ENCODE measurements around the gene USP4.
"Not testable (repeated sequence)": the region's sequence is repeated elsewhere in the genome, so short reads cannot be mapped to it uniquely, and the experiment has no call there.

Gene USP4

GRCh38 chr3:49359623-49360022 lies 19.8 kb upstream of the USP4 start:
- ChIA-PET POLR2A (ENCODE audit: low non-redundant PET) (no interaction called here), CTCF (no interaction called here)
- no peak for DNase-seq (ENCODE audit: low spot score)
- H3K27ac ChIP-seq, result no peak overlapping the region
- TF ChIP-seq CTCF (conservative IDR thresholded peaks at IDR 0.05; ENCODE audit: low read depth), result no peak

- CTCF ChIA-PET, result no interaction called here
- POLR2A ChIA-PET (ENCODE audit: low non-redundant PET), result interaction anchor here (0.5 to 0.6 kb wide), 2 partner anchors 43 to 71 kb away, joined by 3 to 6 read pairs; no protein-coding TSS in a partner anchor
- DNase-seq (ENCODE audit: low spot score), result no peak
- H3K27ac ChIP-seq, result peak overlapping the region; percentile 99
- no peak for TF ChIP-seq CTCF (conservative IDR thresholded peaks at IDR 0.05; ENCODE audit: low read depth)
Measured at GRCh38 chr3:49358884-49359225, 19.0 kb upstream of the USP4 start.

- POLR2A ChIA-PET (ENCODE audit: low non-redundant PET), result interaction anchor here (0.5 to 1.0 kb wide), 3 partner anchors 18 to 72 kb away, joined by 3 to 6 read pairs (median 4); partner anchors contain the start of gene USP4
- no peak for TF ChIP-seq CTCF (conservative IDR thresholded peaks at IDR 0.05; ENCODE audit: low read depth)
- H3K27ac ChIP-seq, result peak within 1 kb of the TSS; percentile 99
- peak; percentile 91 for DNase-seq (ENCODE audit: low spot score)
- CTCF ChIA-PET, result no interaction called here
Measured at GRCh38 chr3:49358217-49358883, 18.5 kb upstream of the USP4 start, which contains the start of gene GPX1. Gene GPX1, minus strand, starts transcription at chr3:49358353. Its CDS starts 75 bp downstream, at chr3:49358278.

DNA sequence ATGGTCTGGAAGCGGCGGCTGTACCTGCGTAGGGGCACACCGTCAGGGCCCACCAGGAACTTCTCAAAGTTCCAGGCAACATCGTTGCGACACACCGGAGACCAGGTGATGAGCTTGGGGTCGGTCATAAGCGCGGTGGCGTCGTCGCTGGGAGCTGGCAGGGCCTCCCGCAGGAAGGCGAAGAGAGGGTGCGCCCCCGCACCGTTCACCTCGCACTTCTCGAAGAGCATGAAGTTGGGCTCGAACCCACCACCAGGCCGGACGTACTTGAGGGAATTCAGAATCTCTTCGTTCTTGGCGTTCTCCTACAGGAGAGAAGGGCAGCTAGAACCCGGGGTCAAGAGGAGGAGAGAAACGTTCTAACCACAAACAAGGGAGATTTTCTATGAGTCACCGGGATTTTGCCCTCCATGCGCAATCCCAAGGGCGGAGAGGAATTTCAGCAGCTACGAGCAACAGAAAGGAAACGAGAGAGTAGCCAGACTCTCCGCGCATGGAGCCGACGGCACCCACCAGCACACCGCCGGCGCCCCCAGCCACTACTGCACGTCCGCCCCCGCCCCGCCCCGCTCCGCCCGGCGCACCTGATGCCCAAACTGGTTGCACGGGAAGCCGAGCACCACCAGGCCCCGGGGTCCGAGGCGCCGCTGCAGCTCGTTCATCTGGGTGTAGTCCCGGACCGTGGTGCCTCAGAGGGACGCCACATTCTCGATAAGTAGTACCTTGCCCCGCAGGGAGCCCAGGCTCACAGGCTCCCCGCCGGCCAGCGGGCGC lies 17.8 kb upstream of the USP4 start:
- peak; percentile 71 for DNase-seq (ENCODE audit: low spot score)
- H3K27ac ChIP-seq, result peak overlapping the region; percentile 99
- POLR2A ChIA-PET (ENCODE audit: low non-redundant PET), result interaction anchor here (0.7 to 1.0 kb wide), 2 partner anchors 17 to 469 kb away, joined by 4 read pairs; partner anchors contain the start of gene USP4
- CTCF ChIA-PET, result interaction anchor here (0.6 kb wide), 1 partner anchor 9 kb away, joined by 3 read pairs; no protein-coding TSS in a partner anchor

DNA sequence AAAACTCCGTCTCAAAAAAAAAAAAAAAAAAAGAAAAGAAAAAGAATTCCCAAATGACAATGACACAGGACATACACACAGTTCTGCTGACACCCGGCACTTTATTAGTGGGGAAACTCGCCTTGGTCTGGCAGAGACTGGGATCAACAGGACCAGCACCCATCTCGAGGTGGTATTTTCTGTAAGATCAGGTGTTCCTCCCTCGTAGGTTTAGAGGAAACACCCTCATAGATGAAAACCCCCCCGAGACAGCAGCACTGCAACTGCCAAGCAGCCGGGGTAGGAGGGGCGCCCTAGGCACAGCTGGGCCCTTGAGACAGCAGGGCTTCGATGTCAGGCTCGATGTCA lies 17.2 kb upstream of the USP4 start:
- peak overlapping the region; percentile 99 for H3K27ac ChIP-seq
- DNase-seq (ENCODE audit: low spot score), result not testable (repeated sequence)
- ChIA-PET CTCF (interaction anchor here (0.6 kb wide), 1 partner anchor 9 kb away, joined by 3 read pairs; no protein-coding TSS in a partner anchor), POLR2A (ENCODE audit: low non-redundant PET) (interaction anchor here (0.6 to 1.0 kb wide), 3 partner anchors 17 to 468 kb away, joined by 4 to 5 read pairs (median 4); partner anchors contain the start of gene USP4)

GRCh38 chr3:49352890-49353421 lies 13.1 kb upstream of the USP4 start:
- no peak for DNase-seq (ENCODE audit: low spot score)
- TF ChIP-seq CTCF (conservative IDR thresholded peaks at IDR 0.05; ENCODE audit: low read depth), result no peak
- POLR2A ChIA-PET (ENCODE audit: low non-redundant PET), result no interaction called here
- CTCF ChIA-PET, result interaction anchor here (0.6 to 0.7 kb wide), 2 partner anchors 188 to 247 kb away, joined by 3 to 5 read pairs; no protein-coding TSS in a partner anchor
- H3K27ac ChIP-seq, result peak overlapping the region; percentile 90

DNA sequence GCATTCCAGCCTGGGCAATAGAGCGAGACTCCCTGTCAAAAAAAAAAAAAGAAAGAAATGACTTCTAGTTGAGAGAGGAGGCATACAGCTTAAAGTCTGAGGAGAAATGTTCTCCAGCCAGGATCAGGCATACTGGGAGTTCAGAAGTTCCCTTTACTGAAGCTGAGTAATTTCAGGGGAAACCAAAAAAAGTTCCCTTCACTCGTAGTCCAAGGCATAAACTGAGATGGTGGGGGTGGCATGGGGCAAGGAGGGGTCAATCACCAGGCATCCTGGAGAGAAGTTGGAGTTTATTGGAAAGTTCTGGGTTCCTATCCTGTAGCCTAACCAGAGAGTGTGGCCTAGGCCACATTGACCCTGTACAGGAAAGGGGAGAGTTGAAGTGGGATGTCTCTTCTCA lies 12.4 kb upstream of the USP4 start:
- TF ChIP-seq CTCF (conservative IDR thresholded peaks at IDR 0.05; ENCODE audit: low read depth), result no peak
- CTCF ChIA-PET, result interaction anchor here (0.7 kb wide), 2 partner anchors 26 to 63 kb away, joined by 3 to 7 read pairs; no protein-coding TSS in a partner anchor
- POLR2A ChIA-PET (ENCODE audit: low non-redundant PET), result no interaction called here
- peak overlapping the region; percentile 90 for H3K27ac ChIP-seq
- DNase-seq (ENCODE audit: low spot score), result no peak

Measured in RWPE1 (cell line).